HG03469 (cell line): ENCODE results near the gene SYNGAP1.
"Not testable (repeated sequence)": the region's sequence is repeated elsewhere in the genome, so short reads cannot be mapped to it uniquely, and the experiment has no call there.

ENCODE experiments used
- ATAC-seq: cut with Tn5 transposase; IDR thresholded peaks from one replicate; pipeline ENCODE4 v1.9.1; 2021; ENCODE audit warnings: mild to moderate bottlenecking, moderate library complexity, moderate number of reproducible peaks; ENCODE audit not compliant: unreplicated experiment

SYNGAP1 gene

DNA sequence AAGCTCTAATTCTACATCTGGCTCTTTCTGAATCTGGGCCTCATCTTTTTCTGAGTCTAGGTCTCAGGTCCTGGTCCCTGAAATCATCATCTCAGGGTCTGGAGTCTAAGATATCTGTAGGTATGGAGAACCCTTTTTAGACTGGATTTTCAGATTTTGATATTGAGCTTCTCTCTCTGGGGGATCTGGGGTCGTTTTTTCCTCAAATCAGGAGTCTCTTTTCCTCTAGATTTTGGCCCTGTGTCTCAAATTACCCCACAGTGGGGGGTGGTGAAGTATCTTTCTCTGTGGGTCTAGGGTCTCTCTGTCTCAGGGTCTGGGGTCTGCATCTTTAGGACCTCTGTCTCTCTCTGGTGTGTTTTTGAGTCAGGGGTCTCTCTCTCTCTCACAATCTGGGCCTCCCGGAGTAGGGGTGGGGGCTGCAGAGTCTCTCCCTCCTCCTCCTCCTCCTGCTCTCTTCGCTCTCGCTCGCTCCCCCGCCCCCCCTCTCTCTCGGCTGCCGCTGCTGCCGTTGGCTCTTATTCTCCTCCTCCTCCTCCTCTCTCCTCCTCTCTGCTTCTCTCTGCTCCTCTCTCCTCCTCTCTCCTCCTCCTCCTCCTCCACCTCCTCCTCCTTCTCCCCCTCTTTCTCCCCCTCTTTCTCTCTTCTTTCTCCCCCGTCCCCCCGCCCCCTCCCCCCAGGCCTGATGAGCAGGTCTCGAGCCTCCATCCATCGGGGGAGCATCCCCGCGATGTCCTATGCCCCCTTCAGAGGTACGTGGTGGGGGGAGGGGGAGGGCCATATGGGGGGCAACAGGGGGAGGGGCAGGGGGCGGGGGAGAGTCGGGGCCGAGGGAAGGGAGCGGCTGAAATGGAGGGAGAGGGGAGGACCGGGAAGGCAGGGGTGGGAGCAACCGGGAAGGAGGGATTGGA is at the start of gene SYNGAP1:
TSS of gene SYNGAP1 (plus strand) at position 486 of the 911 bp plus-strand sequence. CDS start at position 686, 200 bp downstream.
- ATAC-seq, result no peak

GRCh38 chr6:33371901-33372300 is 48.0 kb upstream of the SYNGAP1 start:
- not testable (repeated sequence) for ATAC-seq

DNA sequence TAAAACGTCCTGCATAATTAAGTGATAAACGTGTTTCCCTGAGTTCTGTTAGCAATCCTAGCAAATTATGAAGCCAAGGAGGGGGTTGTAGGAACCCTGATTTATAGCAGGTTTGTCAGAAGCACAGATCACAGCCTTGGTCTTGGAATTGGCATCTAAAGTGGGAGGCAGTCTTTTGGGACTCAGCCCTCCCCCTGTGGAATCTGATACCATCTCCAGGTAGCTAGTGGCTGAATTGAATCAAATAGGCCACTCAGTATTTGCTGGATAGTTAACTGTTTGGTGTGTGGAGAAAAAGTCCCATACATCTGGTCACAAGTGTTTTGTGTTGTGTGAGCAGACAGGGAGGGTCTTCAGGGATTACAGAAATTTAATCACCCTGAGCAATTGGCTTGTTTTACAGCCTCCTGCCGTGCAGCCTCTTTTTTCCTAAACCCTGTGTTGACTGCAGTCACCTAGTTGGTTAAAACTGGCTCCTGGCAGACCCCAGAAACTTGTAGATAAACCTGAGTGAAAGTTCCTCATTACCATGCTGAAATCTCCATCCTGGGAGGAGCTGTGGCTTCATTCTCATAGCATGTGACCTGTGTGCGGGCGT is 47.2 kb upstream of the SYNGAP1 start:
- no peak for ATAC-seq

- no peak for ATAC-seq
Measured at GRCh38 chr6:33373960-33374910, 45.6 kb upstream of the SYNGAP1 start.

DNA sequence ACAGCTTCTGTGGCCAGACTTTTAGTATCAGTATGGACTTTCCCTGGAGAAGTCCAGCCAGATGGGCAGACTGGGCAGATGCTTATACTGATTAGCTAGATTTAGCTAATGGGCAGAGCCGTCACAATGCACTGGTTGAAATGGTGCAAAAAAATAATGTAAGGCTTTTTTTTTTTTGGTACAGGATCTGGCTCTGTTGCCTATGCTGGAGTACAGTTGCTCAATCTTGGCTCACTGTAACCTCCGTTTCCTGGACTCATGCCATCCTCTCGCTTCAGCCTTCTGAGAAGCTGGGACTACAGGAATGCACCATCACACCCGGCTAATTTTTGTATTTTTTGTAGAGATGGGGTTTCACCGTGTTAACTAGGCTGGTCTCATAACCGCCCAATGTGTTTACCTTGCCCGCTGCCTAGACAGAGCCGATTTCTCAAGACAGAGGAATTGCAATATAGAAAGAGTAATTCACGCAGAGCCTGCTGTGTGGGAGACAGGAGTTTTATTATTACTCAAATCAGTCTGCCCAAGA is 44.7 kb upstream of the SYNGAP1 start:
- no peak for ATAC-seq

DNA sequence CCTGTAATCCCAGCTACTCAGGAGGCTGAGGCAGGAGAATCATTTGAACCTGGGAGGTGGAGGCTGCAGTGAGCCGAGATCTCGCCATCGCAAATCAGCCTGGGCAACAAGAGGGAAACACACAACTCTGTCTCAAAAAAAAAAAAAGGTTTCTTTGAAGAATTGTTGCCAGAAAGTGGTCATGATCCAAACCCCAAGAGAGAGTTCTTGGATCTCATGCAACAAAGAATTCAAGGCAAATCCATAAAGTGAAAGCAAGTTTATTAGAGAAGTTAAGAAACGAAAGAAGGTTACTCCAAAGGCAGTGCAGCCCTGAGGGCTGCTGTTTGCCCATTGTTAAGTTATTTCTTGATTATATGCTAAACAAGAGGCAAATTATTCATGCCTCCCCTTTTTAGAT is 42.7 kb upstream of the SYNGAP1 start:
- no peak for ATAC-seq

- not testable (repeated sequence) for ATAC-seq
Measured at GRCh38 chr6:33379184-33379583, 40.7 kb upstream of the SYNGAP1 start.

- ATAC-seq, result no peak
Measured at GRCh38 chr6:33380272-33380981, 39.4 kb upstream of the SYNGAP1 start.

DNA sequence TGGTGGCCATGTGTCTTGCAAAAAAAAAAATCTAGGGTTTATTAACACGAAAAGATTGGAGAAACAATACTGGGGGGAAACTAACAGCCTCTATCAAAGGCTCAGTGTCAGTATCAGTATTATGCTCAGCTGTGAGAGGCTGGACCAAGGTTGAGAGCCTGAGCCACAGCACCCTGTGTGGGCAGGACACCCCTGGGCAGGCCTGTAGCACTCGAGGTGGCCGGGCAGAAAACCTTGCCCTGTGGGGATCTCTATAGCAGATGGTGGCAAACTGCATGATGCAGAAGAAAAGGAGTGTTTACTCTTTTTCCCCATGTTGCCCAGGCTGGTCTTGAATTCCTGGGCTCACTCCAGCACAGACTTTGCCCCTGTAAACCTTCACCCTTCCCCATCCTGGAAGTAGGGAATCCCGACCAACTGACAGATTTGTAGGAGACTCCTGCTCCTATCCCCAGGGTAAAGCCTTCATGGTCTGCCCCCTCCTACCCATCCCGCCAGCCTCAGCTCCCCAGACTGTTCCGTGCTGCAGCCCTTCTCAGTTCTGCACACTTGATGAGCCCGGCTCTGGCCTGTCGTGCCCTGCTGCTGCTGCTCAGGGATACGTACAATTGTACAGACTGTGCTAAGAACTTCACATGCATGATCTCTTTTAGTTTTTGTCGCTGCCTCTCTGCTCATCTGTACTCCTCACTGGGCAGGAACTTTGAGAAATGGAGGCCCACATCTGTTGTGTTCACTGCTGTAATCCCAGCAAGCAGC is 36.3 kb upstream of the SYNGAP1 start:
- ATAC-seq, result no peak

GRCh38 chr6:33384581-33385020 is 35.3 kb upstream of the SYNGAP1 start:
- ATAC-seq, result no peak

DNA sequence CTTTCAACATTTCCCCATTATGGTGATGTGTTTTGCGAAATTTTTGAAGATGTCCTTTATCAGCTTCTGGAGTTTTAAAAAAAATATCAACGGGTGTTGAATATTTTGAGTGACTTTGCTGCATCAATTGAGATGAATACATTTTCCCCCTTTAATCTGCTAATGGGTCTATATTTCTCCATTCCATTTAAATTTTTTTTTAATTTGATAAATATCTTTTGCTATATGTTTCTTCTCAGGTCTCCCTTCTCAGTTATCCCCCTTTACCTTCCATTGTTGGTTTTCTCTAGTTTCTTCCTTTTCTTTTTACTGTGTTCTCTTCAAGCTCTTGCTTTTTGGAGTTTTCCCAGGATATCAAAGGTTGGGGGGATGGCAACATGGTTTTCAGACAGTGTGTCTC is 29.7 kb upstream of the SYNGAP1 start:
- no peak for ATAC-seq

DNA sequence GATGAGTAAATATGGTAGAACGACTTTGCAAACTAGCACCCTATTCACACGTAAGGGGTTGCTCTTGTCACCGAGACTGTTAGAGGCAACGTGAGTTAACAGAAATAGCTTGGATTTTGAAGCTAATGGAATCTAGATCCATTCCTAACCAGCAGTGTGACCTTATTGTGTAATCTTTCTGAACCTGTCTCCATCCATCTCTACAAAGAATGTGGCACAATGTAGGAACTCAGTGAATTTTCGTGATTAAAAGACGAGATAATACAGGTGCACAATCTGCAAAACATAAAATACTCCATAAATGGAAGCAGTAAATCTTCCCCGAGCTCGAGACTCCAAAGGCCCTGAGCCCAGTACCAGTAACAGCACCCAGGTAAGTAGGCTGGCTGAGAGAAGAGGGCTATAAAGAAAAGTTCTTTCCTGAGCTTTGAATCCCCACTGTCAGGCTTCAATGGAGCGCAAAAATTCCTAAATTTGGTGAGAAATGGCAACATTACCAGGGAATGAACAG is 29.0 kb upstream of the SYNGAP1 start:
- peak; percentile 6 for ATAC-seq

- peak; percentile 70 for ATAC-seq
Measured at GRCh38 chr6:33391278-33391921, 28.5 kb upstream of the SYNGAP1 start, which contains the start of gene KIFC1. TSS of gene KIFC1 (plus strand) at chr6:33391823. CDS start at chr6:33391986, 163 bp downstream.

DNA sequence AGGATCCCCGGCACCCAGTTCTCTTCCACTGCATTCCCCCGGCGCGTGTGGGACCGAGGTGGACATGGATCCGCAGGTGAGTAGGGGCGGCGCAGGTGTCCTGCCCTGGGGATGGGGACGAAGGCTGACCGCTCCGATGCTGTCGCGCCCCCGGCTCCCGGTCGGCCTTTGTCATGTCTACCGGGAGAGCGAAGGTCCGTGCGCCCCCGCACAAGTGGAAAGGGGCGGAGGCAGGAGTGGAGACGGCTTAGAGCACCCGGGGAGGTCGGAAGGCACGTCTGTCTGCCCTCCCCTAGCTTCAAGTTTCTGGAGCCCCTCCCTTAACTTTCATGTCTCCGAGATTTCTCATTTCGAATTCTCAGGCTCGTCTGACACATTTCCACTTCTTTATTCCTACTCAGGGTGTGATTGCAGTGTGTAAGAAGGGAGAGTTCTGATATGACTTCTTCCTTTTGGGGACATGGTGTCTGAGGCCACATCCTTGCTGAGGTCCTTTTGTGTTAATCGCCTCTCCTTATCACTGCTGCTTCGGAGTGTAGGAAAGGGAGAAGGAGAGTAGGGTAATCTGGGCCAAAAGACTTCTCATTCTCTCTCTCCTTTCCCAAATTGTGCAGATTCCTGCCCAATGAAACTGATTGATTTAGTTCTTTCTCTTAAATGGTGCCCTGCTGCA is 27.8 kb upstream of the SYNGAP1 start:
- peak; percentile 2 for ATAC-seq

- ATAC-seq, result no peak
Measured at GRCh38 chr6:33392595-33392948, 27.3 kb upstream of the SYNGAP1 start.

DNA sequence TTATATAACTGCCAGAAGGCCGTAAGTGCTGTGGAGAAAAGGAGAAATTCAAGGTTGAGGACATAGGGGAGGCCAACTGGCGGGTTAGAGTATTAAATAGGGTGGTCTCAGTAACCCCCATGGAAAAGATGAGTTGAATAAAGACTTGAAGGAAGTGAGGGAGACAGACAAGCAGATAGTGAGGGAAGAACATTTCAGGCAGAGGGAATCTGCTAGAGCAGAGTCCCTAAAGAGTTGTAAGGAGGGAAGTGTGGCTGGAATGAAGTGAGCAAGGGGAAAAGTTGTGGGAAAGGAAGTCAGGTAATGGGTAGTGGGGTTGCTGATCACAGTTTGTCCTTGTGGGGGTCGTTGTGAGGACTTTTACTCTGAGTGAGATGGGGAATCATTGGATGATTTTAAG is 26.9 kb upstream of the SYNGAP1 start:
- ATAC-seq, result no peak

DNA sequence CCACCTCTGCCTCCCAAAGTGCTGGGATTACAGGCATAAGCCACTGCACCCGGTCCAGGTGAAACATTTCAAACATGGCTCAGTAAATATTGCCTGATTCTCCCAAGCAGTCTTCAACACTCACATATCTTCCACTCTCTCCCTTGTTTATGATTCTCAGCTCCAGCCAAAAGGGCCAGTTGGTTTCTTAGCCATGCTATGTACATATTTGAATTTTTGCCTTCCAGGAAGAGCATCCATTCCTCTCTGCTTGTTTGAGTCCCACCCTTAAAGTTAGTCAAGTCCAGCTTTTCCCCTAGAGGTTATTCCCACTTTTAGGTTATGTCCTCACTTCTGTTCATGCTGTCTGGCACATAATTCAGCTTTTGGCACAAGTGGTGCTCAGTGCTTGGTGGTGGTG is 22.3 kb upstream of the SYNGAP1 start:
- ATAC-seq, result no peak

DNA sequence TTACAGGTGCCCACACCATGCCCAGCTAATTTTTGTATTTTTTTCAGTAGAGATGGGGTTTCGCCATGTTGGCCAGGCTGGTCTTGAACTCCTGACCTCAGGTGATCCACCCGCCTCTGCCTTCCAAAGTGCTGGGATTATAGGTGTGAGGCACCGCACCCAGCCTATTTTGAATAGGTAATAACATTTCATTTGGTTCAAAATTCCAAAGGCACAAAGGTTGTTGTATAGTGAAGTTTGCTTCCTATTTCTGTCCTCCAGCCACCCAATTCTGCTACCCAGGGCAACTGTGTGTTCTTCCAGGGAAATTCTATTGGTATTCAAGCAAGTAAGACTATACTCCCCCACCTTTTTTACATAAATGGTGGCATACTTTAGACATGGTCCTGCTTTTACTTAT is 21.3 kb upstream of the SYNGAP1 start:
- not testable (repeated sequence) for ATAC-seq
